Activated T-cell treated with anti-CD3 and anti-CD28 coated beads, Interleukin-2, amount 50 U/mL, for 1 hour (primary cell): ENCODE measurements around the gene IL1RL1.
A peak's percentile ranks its signal among the peaks of the same experiment; 100 is the strongest.

Experiments
- DNase-seq: peaks from one replicate; pipeline ENCODE4 v3.0.0-alpha.2; 2020

The IL1RL1 gene

GRCh38 chr2:102294802-102295489 lies 16.4 kb upstream of the IL1RL1 start:
- DNase-seq = no peak

GRCh38 chr2:102295566-102295965 lies 15.8 kb upstream of the IL1RL1 start:
- no peak for DNase-seq

GRCh38 chr2:102296449-102296848 lies 14.9 kb upstream of the IL1RL1 start:
- no peak for DNase-seq

- DNase-seq = no peak
Measured at GRCh38 chr2:102297891-102298290, 13.5 kb upstream of the IL1RL1 start.

- peak; percentile 22 for DNase-seq
Measured at GRCh38 chr2:102301867-102302362, 9.4 kb upstream of the IL1RL1 start.

- DNase-seq = no peak
Measured at GRCh38 chr2:102302458-102302857, 8.9 kb upstream of the IL1RL1 start.

GRCh38 chr2:102303589-102303988 lies 7.8 kb upstream of the IL1RL1 start:
- DNase-seq = no peak

GRCh38 chr2:102304268-102304667 lies 7.1 kb upstream of the IL1RL1 start:
- DNase-seq = no peak

GRCh38 chr2:102304711-102305611 lies 6.4 kb upstream of the IL1RL1 start:
- peak; percentile 24 for DNase-seq

GRCh38 chr2:102306125-102306524 lies 5.2 kb upstream of the IL1RL1 start:
- no peak for DNase-seq

GRCh38 chr2:102313025-102313424 lies 1.7 kb downstream of the IL1RL1 start:
- no peak for DNase-seq

GRCh38 chr2:102313471-102313870 lies 2.1 kb downstream of the IL1RL1 start:
- DNase-seq = no peak

GRCh38 chr2:102313950-102314349 lies 2.6 kb downstream of the IL1RL1 start:
- DNase-seq = no peak

- no peak for DNase-seq
Measured at GRCh38 chr2:102315921-102316320, 4.6 kb downstream of the IL1RL1 start.

- no peak for DNase-seq
Measured at GRCh38 chr2:102317715-102318114, 6.4 kb downstream of the IL1RL1 start.

- DNase-seq = no peak
Measured at GRCh38 chr2:102318437-102318836, 7.1 kb downstream of the IL1RL1 start.

- no peak for DNase-seq
Measured at GRCh38 chr2:102321941-102322719, 10.8 kb downstream of the IL1RL1 start.

GRCh38 chr2:102324914-102325313 lies 13.6 kb downstream of the IL1RL1 start:
- peak; percentile 26 for DNase-seq

- DNase-seq = no peak
Measured at GRCh38 chr2:102331311-102331980, 20.1 kb downstream of the IL1RL1 start.

- no peak for DNase-seq
Measured at GRCh38 chr2:102334486-102334885, 23.1 kb downstream of the IL1RL1 start.

- no peak for DNase-seq
Measured at GRCh38 chr2:102335871-102336366, 24.6 kb downstream of the IL1RL1 start.

- no peak for DNase-seq
Measured at GRCh38 chr2:102336502-102336945, 25.2 kb downstream of the IL1RL1 start.
